WTC11 (cell line): Measurements from ENCODE around the gene GABBR2. TPM values are rescaled to one million over a fixed set of nuclear protein-coding genes. Genes with fewer than 3 reads are reported as not detected.

ENCODE experiments used
- ATAC-seq: fragments of 200-7000 bp; cut with Tn5 transposase; 2 replicates; pipeline ENCODE4 v1.10.0; 2021; ENCODE audit warnings: mild to moderate bottlenecking, moderate library complexity
- CTCF ChIA-PET: fragments of 300-600 bp; sonication (Branson Sonifier 250); formaldehyde crosslinking; loops from one replicate; lab custom pipeline; 2021; ENCODE audit warnings: antibody characterized with exemption; lab: Charles Lee
- POLR2A ChIA-PET: fragments of 350-600 bp; sonication (Branson Sonifier 250); formaldehyde crosslinking; loops from one replicate; lab custom pipeline; 2021; ENCODE audit warnings: antibody characterized with exemption; lab: Charles Lee
- DNase-seq: peaks from one replicate; pipeline ENCODE4 v3.0.0; 2021; ENCODE audit warnings: low spot score
- H3K27ac Mint-ChIP-seq: 2 replicates; pipeline ENCODE4 v1.8.0; 2021; ENCODE audit warnings: mixed read lengths
- H3K27me3 Mint-ChIP-seq: 2 replicates; pipeline ENCODE4 v1.8.0; 2021; ENCODE audit warnings: low read depth, mild to moderate bottlenecking, moderate library complexity, mixed read lengths
- H3K36me3 Mint-ChIP-seq: 2 replicates; pipeline ENCODE4 v1.8.0; 2021; ENCODE audit warnings: mixed read lengths
- H3K4me1 Mint-ChIP-seq: 2 replicates; pipeline ENCODE4 v1.8.0; 2022; ENCODE audit warnings: mixed read lengths
- H3K4me3 Mint-ChIP-seq: 2 replicates; pipeline ENCODE4 v1.8.0; 2021; ENCODE audit warnings: mild to moderate bottlenecking, moderate library complexity, mixed read lengths
- H3K9me3 Mint-ChIP-seq: 2 replicates; pipeline ENCODE4 v1.8.0; 2021; ENCODE audit warnings: mixed read lengths
- CREB1 ChIP-seq: sonication (generic); formaldehyde crosslinking; IDR thresholded peaks from 2 replicates; pipeline ENCODE4 v1.8.0; 2023; ENCODE audit warnings: mild to moderate bottlenecking, missing genetic modification reagents
- ESRRA ChIP-seq: sonication (generic); formaldehyde crosslinking; IDR thresholded peaks from 2 replicates; pipeline ENCODE4 v1.8.1; 2022; ENCODE audit warnings: mild to moderate bottlenecking, missing genetic modification reagents, borderline replicate concordance
- ETV6 ChIP-seq: sonication (generic); formaldehyde crosslinking; IDR thresholded peaks from 2 replicates; pipeline ENCODE4 v1.8.1; 2022; ENCODE audit warnings: mild to moderate bottlenecking, missing genetic modification reagents
- GTF2I ChIP-seq: fragments of 250-450 bp; sonication (Bioruptor Pico); conservative IDR thresholded peaks from 2 replicates; pipeline ENCODE4 v1.4.0; 2021; ENCODE audit warnings: mild to moderate bottlenecking
- IRF2 ChIP-seq: sonication (generic); formaldehyde crosslinking; IDR thresholded peaks from 2 replicates; pipeline ENCODE4 v1.8.0; 2022; ENCODE audit warnings: low read depth, missing genetic modification reagents, borderline replicate concordance
- JAZF1 ChIP-seq: fragments of 250-450 bp; sonication (Bioruptor Pico); IDR thresholded peaks from 2 replicates; pipeline ENCODE4 v1.9.0; 2021; ENCODE audit warnings: moderate library complexity, mild to moderate bottlenecking, inconsistent platforms
- JUN ChIP-seq: sonication (generic); formaldehyde crosslinking; IDR thresholded peaks from 2 replicates; pipeline ENCODE4 v1.8.0; 2023; ENCODE audit warnings: mild to moderate bottlenecking, missing genetic modification reagents
- MXD4 ChIP-seq: fragments of 250-450 bp; sonication (Bioruptor Pico); IDR thresholded peaks from 2 replicates; pipeline ENCODE4 v1.8.0; 2021; ENCODE audit warnings: mild to moderate bottlenecking, moderate library complexity, borderline replicate concordance
- NFATC4 ChIP-seq: fragments of 250-450 bp; sonication (Bioruptor Pico); IDR thresholded peaks from 2 replicates; pipeline ENCODE4 v1.9.0; 2021; ENCODE audit warnings: mild to moderate bottlenecking
- PRRX2 ChIP-seq: fragments of 250-450 bp; sonication (Bioruptor Pico); IDR thresholded peaks from 2 replicates; pipeline ENCODE4 v1.8.0; 2021; ENCODE audit warnings: mild to moderate bottlenecking
- STAT6 ChIP-seq: sonication (generic); formaldehyde crosslinking; conservative IDR thresholded peaks from 2 replicates; pipeline ENCODE4 v1.8.1; 2023; ENCODE audit warnings: mild to moderate bottlenecking, low read depth, missing genetic modification reagents, moderate library complexity
- TCF7 ChIP-seq: sonication (generic); formaldehyde crosslinking; IDR thresholded peaks from 2 replicates; pipeline ENCODE4 v1.8.0; 2022; ENCODE audit warnings: mild to moderate bottlenecking, low read depth, missing genetic modification reagents, moderate library complexity
- TEAD1 ChIP-seq: sonication (generic); formaldehyde crosslinking; IDR thresholded peaks from 2 replicates; pipeline ENCODE4 v1.8.0; 2022; ENCODE audit warnings: mild to moderate bottlenecking, missing genetic modification reagents
- ZNF121 ChIP-seq: sonication (generic); formaldehyde crosslinking; IDR thresholded peaks from 2 replicates; pipeline ENCODE4 v1.8.0; 2023; ENCODE audit warnings: missing genetic modification reagents
- ZNF232 ChIP-seq: sonication (generic); formaldehyde crosslinking; IDR thresholded peaks from 2 replicates; pipeline ENCODE4 v1.8.0; 2022; ENCODE audit warnings: mild to moderate bottlenecking, missing genetic modification reagents
- ZNF263 ChIP-seq: sonication (generic); formaldehyde crosslinking; IDR thresholded peaks from 2 replicates; pipeline ENCODE4 v1.8.1; 2022; ENCODE audit warnings: low read depth, mild to moderate bottlenecking, moderate library complexity, missing genetic modification reagents
- total RNA-seq: library from RNA; stranded (reverse); gene quantifications from 3 replicates; pipeline ENCODE4 v1.2.3, GENCODE V29; 2021
- TF ChIP-seq, protein P1 (sequence below): fragments of 250-450 bp; sonication (Bioruptor Pico); IDR thresholded peaks from 2 replicates; pipeline ENCODE4 v1.9.0; 2021; ENCODE audit warnings: moderate library complexity, mild to moderate bottlenecking, inconsistent platforms, borderline replicate concordance
- TF ChIP-seq, protein P2 (sequence below): sonication (generic); formaldehyde crosslinking; IDR thresholded peaks from 2 replicates; pipeline ENCODE4 v1.8.1; 2022; ENCODE audit warnings: low read depth, missing genetic modification reagents, borderline replicate concordance
- TF ChIP-seq, protein P3 (sequence below): sonication (generic); formaldehyde crosslinking; IDR thresholded peaks from 2 replicates; pipeline ENCODE4 v1.8.0; 2022; ENCODE audit warnings: mild to moderate bottlenecking, missing genetic modification reagents
- TF ChIP-seq, protein P4 (sequence below): sonication (generic); formaldehyde crosslinking; IDR thresholded peaks from 2 replicates; pipeline ENCODE4 v1.8.0; 2022; ENCODE audit warnings: mild to moderate bottlenecking, missing genetic modification reagents
- TF ChIP-seq, protein P5 (sequence below): fragments of 250-450 bp; sonication (Bioruptor Pico); IDR thresholded peaks from 2 replicates; pipeline ENCODE4 v1.9.0; 2021; ENCODE audit warnings: mild to moderate bottlenecking
- TF ChIP-seq, protein P6 (sequence below): sonication (generic); formaldehyde crosslinking; IDR thresholded peaks from 2 replicates; pipeline ENCODE4 v1.8.1; 2022; ENCODE audit warnings: mild to moderate bottlenecking, moderate library complexity, missing genetic modification reagents

GABBR2 gene
- total RNA-seq, 1 experiment from 2014 or later = 0.92 TPM

- Mint-ChIP-seq H3K4me1 (peaks cover 32% of the 10 kb centered on the region), H3K36me3 (no peaks in the 10 kb centered on the region), H3K4me3 (no peak overlapping the region), H3K27me3 (no peaks in the 10 kb centered on the region), H3K27ac (no peak overlapping the region), H3K9me3 (no peaks in the 10 kb centered on the region)
- no peak for ATAC-seq
- ChIA-PET POLR2A (no interaction called here), CTCF (interaction anchor here (1.2 to 1.6 kb wide), 2 partner anchors 19 to 187 kb away, joined by 3 read pairs; no protein-coding TSS in a partner anchor)
- TF ChIP-seq ZNF263 (CRISPR knock-in tag) (no peak), TEAD1 (CRISPR knock-in tag) (no peak), PRRX2 (CRISPR knock-in tag) (no peak)
- TF ChIP-seq, protein P1, sequence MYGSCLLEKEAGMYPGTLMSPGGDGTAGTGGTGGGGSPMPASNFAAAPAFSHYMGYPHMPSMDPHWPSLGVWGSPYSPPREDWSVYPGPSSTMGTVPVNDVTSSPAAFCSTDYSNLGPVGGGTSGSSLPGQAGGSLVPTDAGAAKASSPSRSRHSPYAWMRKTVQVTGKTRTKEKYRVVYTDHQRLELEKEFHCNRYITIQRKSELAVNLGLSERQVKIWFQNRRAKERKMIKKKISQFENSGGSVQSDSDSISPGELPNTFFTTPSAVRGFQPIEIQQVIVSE = no peak
- TF ChIP-seq, protein P2, sequence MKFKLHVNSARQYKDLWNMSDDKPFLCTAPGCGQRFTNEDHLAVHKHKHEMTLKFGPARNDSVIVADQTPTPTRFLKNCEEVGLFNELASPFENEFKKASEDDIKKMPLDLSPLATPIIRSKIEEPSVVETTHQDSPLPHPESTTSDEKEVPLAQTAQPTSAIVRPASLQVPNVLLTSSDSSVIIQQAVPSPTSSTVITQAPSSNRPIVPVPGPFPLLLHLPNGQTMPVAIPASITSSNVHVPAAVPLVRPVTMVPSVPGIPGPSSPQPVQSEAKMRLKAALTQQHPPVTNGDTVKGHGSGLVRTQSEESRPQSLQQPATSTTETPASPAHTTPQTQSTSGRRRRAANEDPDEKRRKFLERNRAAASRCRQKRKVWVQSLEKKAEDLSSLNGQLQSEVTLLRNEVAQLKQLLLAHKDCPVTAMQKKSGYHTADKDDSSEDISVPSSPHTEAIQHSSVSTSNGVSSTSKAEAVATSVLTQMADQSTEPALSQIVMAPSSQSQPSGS = no peak
- no peak for DNase-seq
Observed at GRCh38 chr9:98260635-98261034, 448.1 kb downstream of the GABBR2 start.

DNA sequence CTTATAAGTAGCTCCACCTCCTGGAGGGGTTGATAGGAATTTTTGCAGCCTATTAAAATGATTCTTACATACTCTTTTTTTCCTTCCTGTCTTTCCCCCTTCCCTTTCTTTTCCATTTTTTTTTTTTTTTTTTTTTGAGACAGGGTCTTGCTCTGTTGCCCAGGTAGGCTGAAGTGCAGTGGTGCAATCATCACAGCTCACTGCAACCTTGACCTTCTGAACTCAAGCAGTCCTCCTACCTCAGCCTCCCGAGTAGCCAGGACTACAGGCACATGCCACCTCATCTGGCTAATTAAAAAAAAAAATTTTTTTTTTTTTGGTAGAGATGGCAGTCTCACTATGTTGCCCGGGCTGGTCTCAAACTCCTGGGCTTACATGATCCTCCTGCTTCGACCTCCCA, 448.9 kb downstream of the GABBR2 start:
- CTCF ChIA-PET = interaction anchor here (0.7 to 1.6 kb wide), 3 partner anchors 18 to 336 kb away, joined by 3 read pairs; no protein-coding TSS in a partner anchor
- ATAC-seq = no peak
- Mint-ChIP-seq H3K36me3 (no peaks in the 10 kb centered on the region), H3K4me1 (peaks cover 27% of the 10 kb centered on the region), H3K27me3 (no peaks in the 10 kb centered on the region), H3K9me3 (no peaks in the 10 kb centered on the region), H3K4me3 (no peak overlapping the region), H3K27ac (no peak overlapping the region)
- TF ChIP-seq ZNF121 (CRISPR knock-in tag) = no peak
- TF ChIP-seq JUN (CRISPR knock-in tag) = no peak
- TF ChIP-seq NFATC4 (CRISPR knock-in tag) = no peak
- TF ChIP-seq, protein P3, sequence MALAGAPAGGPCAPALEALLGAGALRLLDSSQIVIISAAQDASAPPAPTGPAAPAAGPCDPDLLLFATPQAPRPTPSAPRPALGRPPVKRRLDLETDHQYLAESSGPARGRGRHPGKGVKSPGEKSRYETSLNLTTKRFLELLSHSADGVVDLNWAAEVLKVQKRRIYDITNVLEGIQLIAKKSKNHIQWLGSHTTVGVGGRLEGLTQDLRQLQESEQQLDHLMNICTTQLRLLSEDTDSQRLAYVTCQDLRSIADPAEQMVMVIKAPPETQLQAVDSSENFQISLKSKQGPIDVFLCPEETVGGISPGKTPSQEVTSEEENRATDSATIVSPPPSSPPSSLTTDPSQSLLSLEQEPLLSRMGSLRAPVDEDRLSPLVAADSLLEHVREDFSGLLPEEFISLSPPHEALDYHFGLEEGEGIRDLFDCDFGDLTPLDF (CRISPR knock-in tag) = no peak
- no peak for TF ChIP-seq CREB1 (CRISPR knock-in tag)
- TF ChIP-seq, protein P4, sequence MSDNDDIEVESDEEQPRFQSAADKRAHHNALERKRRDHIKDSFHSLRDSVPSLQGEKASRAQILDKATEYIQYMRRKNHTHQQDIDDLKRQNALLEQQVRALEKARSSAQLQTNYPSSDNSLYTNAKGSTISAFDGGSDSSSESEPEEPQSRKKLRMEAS (CRISPR knock-in tag) = no peak
- TF ChIP-seq JAZF1 = no peak
- TF ChIP-seq IRF2 (CRISPR knock-in tag) = no peak
- no peak for TF ChIP-seq GTF2I
- TF ChIP-seq ZNF263 (CRISPR knock-in tag) = no peak
- TF ChIP-seq MXD4 (CRISPR knock-in tag) = no peak
- POLR2A ChIA-PET = no interaction called here
- no peak for DNase-seq

DNA sequence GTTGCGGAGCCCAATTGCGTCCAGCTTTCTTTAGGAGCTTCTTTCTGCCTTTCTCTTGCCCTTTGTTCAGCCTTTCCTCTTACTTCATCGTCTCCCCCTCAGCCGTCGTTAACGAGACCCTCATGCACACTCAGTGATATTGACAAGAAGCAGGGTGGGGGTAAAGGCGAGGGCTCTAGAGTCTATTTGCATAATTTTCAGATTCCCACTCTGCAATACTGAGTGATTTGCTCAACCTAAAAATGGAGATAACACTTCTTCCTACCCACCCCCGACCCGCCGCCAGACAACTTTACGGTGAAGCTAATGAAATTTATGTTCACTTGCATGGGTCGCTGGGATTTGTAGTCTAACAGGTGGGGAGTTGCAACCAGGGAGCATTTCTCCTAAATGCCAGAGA, 452.0 kb downstream of the GABBR2 start:
- Mint-ChIP-seq H3K27me3 (no peaks in the 10 kb centered on the region), H3K9me3 (no peaks in the 10 kb centered on the region), H3K4me1 (peaks cover 36% of the 10 kb centered on the region), H3K4me3 (peak overlapping the region; percentile 93), H3K36me3 (peaks cover 5% of the 10 kb centered on the region; the same call in 1 of the 2 replicates), H3K27ac (peak overlapping the region; percentile 95)
- DNase-seq (no peak), ATAC-seq (no peak)
- ChIA-PET CTCF (interaction anchor here (1.2 to 3.3 kb wide), 10 partner anchors 8 to 221 kb away, joined by 3 to 29 read pairs (median 6); partner anchors contain the start of gene TRIM14), POLR2A (interaction anchor here (0.9 to 1.8 kb wide), 4 partner anchors 13 to 200 kb away, joined by 3 to 5 read pairs (median 4); partner anchors contain the start of gene NANS)
- TF ChIP-seq, protein P5, sequence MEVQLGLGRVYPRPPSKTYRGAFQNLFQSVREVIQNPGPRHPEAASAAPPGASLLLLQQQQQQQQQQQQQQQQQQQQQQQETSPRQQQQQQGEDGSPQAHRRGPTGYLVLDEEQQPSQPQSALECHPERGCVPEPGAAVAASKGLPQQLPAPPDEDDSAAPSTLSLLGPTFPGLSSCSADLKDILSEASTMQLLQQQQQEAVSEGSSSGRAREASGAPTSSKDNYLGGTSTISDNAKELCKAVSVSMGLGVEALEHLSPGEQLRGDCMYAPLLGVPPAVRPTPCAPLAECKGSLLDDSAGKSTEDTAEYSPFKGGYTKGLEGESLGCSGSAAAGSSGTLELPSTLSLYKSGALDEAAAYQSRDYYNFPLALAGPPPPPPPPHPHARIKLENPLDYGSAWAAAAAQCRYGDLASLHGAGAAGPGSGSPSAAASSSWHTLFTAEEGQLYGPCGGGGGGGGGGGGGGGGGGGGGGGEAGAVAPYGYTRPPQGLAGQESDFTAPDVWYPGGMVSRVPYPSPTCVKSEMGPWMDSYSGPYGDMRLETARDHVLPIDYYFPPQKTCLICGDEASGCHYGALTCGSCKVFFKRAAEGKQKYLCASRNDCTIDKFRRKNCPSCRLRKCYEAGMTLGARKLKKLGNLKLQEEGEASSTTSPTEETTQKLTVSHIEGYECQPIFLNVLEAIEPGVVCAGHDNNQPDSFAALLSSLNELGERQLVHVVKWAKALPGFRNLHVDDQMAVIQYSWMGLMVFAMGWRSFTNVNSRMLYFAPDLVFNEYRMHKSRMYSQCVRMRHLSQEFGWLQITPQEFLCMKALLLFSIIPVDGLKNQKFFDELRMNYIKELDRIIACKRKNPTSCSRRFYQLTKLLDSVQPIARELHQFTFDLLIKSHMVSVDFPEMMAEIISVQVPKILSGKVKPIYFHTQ (CRISPR knock-in tag) = no peak
- no peak for TF ChIP-seq ZNF121 (CRISPR knock-in tag)
- TF ChIP-seq ZNF232 (CRISPR knock-in tag) = no peak
- TF ChIP-seq ETV6 (CRISPR knock-in tag) = no peak
- TF ChIP-seq TCF7 (CRISPR knock-in tag) = no peak
- TF ChIP-seq STAT6 (CRISPR knock-in tag) = no peak
- no peak for TF ChIP-seq ESRRA (CRISPR knock-in tag)
- TF ChIP-seq, protein P1 = no peak
- TF ChIP-seq, protein P6, sequence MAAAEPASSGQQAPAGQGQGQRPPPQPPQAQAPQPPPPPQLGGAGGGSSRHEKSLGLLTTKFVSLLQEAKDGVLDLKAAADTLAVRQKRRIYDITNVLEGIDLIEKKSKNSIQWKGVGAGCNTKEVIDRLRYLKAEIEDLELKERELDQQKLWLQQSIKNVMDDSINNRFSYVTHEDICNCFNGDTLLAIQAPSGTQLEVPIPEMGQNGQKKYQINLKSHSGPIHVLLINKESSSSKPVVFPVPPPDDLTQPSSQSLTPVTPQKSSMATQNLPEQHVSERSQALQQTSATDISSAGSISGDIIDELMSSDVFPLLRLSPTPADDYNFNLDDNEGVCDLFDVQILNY (CRISPR knock-in tag) = no peak
